ENCODE results near the gene PRKD3. TPM values are rescaled to one million over a fixed set of nuclear protein-coding genes. Genes with fewer than 3 reads are reported as not detected.

PRKD3 gene
- total RNA-seq, 1 donor, result 68.0 TPM

DNA sequence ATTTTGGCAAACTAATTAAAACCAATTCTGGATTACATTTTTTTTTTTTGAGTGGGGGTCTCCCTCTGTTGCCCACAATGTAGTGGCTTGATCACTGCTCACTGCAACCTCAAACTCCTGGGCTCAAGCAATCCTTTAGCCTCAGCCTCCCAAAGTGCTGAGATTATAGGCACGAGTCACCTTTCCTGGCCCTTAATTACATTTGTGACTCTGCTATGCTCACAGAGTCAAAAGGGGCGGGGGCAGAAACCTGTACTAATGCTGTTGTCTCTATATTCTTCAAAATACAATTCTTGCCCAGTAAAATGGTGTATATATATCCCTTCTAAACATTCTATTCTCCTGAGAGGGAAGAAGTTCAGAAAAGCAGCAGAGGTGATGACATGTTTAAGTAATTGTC lies 23.2 kb downstream of the PRKD3 start:
- H3K4me1 ChIP-seq (ENCODE audit: insufficient read depth, low read length), result peaks cover 2% of the 10 kb centered on the region
- TF ChIP-seq CTCF (IDR thresholded peaks at IDR 0.05; ENCODE audit: extremely low read depth, low read depth, low read length), result no peak
- H3K27ac ChIP-seq (ENCODE audit: low read depth, low read length), result no peak overlapping the region
- no peak overlapping the region for H3K4me2 ChIP-seq (ENCODE audit: insufficient read depth, low read length)
- H3K27me3 ChIP-seq (ENCODE audit: insufficient read depth, low read length), result no peaks in the 10 kb centered on the region
- H2AFZ ChIP-seq (ENCODE audit: low read length), result no peak overlapping the region
- H4K20me1 ChIP-seq (ENCODE audit: insufficient read depth, low read length), result peaks cover 26% of the 10 kb centered on the region
- no peak for DNase-seq (ENCODE audit: insufficient read length, low spot score, missing footprints)
- peaks cover 80% of the 10 kb centered on the region for H3K79me2 ChIP-seq (ENCODE audit: insufficient read depth, low read length)
- no peaks in the 10 kb centered on the region for H3K9me3 ChIP-seq (ENCODE audit: low read depth, low read length)
- no peaks in the 10 kb centered on the region for H3K36me3 ChIP-seq (ENCODE audit: insufficient read depth, low read length)
- H3K4me3 ChIP-seq (ENCODE audit: insufficient read depth, low read length), result no peak overlapping the region

- DNase-seq (ENCODE audit: insufficient read length, low spot score, missing footprints), result no peak
- no peaks in the 10 kb centered on the region for H3K9me3 ChIP-seq (ENCODE audit: low read depth, low read length)
- no peak overlapping the region for H3K4me3 ChIP-seq (ENCODE audit: insufficient read depth, low read length)
- no peak overlapping the region for H3K4me2 ChIP-seq (ENCODE audit: insufficient read depth, low read length)
- peaks cover 81% of the 10 kb centered on the region for H3K79me2 ChIP-seq (ENCODE audit: insufficient read depth, low read length)
- H3K27me3 ChIP-seq (ENCODE audit: insufficient read depth, low read length), result no peaks in the 10 kb centered on the region
- peaks cover 25% of the 10 kb centered on the region for H4K20me1 ChIP-seq (ENCODE audit: insufficient read depth, low read length)
- H3K4me1 ChIP-seq (ENCODE audit: insufficient read depth, low read length), result peaks cover 2% of the 10 kb centered on the region
- H3K27ac ChIP-seq (ENCODE audit: low read depth, low read length), result no peak overlapping the region
- no peak for TF ChIP-seq CTCF (IDR thresholded peaks at IDR 0.05; ENCODE audit: extremely low read depth, low read depth, low read length)
- H3K36me3 ChIP-seq (ENCODE audit: insufficient read depth, low read length), result no peaks in the 10 kb centered on the region
- no peak overlapping the region for H2AFZ ChIP-seq (ENCODE audit: low read length)
Measured at GRCh38 chr2:37300578-37300977, 24.1 kb downstream of the PRKD3 start.

- Histone ChIP-seq H3K4me3 (ENCODE audit: insufficient read depth, low read length) (no peak overlapping the region), H3K79me2 (ENCODE audit: insufficient read depth, low read length) (peaks cover 81% of the 10 kb centered on the region), H3K9me3 (ENCODE audit: low read depth, low read length) (no peaks in the 10 kb centered on the region), H2AFZ (ENCODE audit: low read length) (no peak overlapping the region), H3K4me2 (ENCODE audit: insufficient read depth, low read length) (no peak overlapping the region), H3K4me1 (ENCODE audit: insufficient read depth, low read length) (peaks cover 2% of the 10 kb centered on the region), H3K36me3 (ENCODE audit: insufficient read depth, low read length) (no peaks in the 10 kb centered on the region), H3K27ac (ENCODE audit: low read depth, low read length) (no peak overlapping the region), H4K20me1 (ENCODE audit: insufficient read depth, low read length) (peaks cover 22% of the 10 kb centered on the region), H3K27me3 (ENCODE audit: insufficient read depth, low read length) (no peaks in the 10 kb centered on the region)
- TF ChIP-seq CTCF (IDR thresholded peaks at IDR 0.05; ENCODE audit: extremely low read depth, low read depth, low read length), result no peak
- DNase-seq (ENCODE audit: insufficient read length, low spot score, missing footprints), result no peak
Measured at GRCh38 chr2:37300146-37300545, 24.5 kb downstream of the PRKD3 start.

DNA sequence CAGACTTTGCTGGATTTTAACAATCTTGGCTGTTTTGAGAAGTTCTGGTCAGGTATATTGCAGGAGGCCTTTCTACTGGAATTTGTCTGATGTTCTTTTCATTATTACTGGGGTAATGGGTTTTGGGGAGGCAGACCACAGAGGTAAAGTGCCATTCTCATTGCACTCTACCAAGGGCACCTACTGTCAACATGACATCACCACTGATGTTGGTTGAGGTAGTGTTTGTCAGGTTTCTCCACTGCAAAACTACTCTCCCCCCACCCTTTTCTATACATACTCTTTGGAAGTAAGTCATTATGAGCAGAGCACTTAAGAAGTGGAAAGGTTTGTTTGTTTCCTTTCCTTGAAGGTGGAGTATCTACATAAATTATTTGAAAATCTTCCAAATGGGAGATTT lies 27.0 kb downstream of the PRKD3 start:
- TF ChIP-seq CTCF (IDR thresholded peaks at IDR 0.05; ENCODE audit: extremely low read depth, low read depth, low read length), result no peak
- peaks cover 6% of the 10 kb centered on the region for H4K20me1 ChIP-seq (ENCODE audit: insufficient read depth, low read length)
- H3K36me3 ChIP-seq (ENCODE audit: insufficient read depth, low read length), result no peaks in the 10 kb centered on the region
- DNase-seq (ENCODE audit: insufficient read length, low spot score, missing footprints), result peak; percentile 30
- H3K79me2 ChIP-seq (ENCODE audit: insufficient read depth, low read length), result peaks cover 73% of the 10 kb centered on the region
- peaks cover 2% of the 10 kb centered on the region for H3K4me1 ChIP-seq (ENCODE audit: insufficient read depth, low read length)
- H3K27me3 ChIP-seq (ENCODE audit: insufficient read depth, low read length), result no peaks in the 10 kb centered on the region
- no peak overlapping the region for H3K4me3 ChIP-seq (ENCODE audit: insufficient read depth, low read length)
- H3K9me3 ChIP-seq (ENCODE audit: low read depth, low read length), result no peaks in the 10 kb centered on the region
- H2AFZ ChIP-seq (ENCODE audit: low read length), result no peak overlapping the region
- no peak overlapping the region for H3K4me2 ChIP-seq (ENCODE audit: insufficient read depth, low read length)
- H3K27ac ChIP-seq (ENCODE audit: low read depth, low read length), result no peak overlapping the region
